CD4-positive, alpha-beta T cell treated with Interferon alpha-2 for 1 hour (primary cell): ENCODE data around the gene AGO4.
"Not testable (repeated sequence)": the region's sequence is repeated elsewhere in the genome, so short reads cannot be mapped to it uniquely, and the experiment has no call there.

Source experiments
- DNase-seq, 2 donors: peaks; one replicate each; pipeline ENCODE4 v3.0.0-alpha.2; 2020 to 2022

AGO4 gene

GRCh38 chr1:35812754-35813153, 4.9 kb downstream of the AGO4 start:
- DNase-seq: not testable (repeated sequence)

- no peak for DNase-seq
These were observed 17.4 kb downstream of the AGO4 start for GRCh38 chr1:35825255-35825654.

DNA sequence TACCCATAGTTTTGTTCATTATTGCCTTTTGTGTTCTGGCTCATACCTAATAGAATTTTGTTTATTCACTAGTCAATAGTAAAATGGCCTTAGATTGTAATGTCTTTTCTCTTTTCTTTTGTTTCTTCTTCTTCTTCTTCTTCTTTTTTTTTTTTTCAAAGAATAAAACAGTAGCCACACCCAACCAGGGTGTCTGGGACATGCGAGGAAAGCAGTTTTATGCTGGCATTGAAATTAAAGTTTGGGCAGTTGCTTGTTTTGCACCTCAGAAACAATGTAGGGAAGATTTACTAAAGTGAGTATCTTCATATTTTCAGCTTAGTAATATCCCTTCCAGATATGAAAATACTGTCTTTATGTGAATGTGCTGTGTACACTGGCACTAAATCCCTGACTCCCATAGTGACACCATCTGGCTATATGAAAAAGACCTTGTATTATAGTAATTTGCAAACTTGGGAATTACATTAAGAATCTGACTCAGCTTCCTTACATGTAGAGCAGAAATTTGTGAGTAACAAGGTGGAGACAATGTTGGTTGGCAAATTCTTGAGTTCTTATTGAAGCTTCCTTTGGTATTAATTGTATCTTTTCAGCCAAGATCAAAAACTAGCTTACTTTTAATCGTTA, 24.6 kb downstream of the AGO4 start:
- DNase-seq: no peak

GRCh38 chr1:35833395-35833794, 25.6 kb downstream of the AGO4 start:
- DNase-seq: no peak

- DNase-seq: no peak
These were observed 26.4 kb downstream of the AGO4 start for GRCh38 chr1:35834218-35834617.

DNA sequence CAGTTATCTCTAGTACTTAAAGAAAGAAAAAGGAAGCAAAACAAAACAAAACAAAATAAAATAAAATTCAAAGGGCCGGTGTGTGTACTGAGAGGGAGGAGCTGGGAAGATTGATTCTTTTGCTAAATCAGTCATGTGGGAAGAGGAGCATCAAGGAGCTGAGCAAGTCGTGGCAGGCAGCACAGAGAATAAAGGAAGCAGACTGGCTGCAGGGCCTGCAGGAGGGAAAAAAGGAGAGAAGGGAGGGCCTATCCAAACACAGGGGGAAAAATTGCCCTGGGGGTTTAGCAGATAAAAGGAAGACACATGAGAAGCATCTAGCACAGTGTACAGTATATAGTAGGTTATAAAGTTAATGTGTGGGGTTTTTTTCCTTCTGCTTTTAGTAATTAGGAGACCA, 27.6 kb downstream of the AGO4 start:
- DNase-seq: no peak

- no peak for DNase-seq
These were observed 28.9 kb downstream of the AGO4 start for GRCh38 chr1:35836734-35837133.

DNA sequence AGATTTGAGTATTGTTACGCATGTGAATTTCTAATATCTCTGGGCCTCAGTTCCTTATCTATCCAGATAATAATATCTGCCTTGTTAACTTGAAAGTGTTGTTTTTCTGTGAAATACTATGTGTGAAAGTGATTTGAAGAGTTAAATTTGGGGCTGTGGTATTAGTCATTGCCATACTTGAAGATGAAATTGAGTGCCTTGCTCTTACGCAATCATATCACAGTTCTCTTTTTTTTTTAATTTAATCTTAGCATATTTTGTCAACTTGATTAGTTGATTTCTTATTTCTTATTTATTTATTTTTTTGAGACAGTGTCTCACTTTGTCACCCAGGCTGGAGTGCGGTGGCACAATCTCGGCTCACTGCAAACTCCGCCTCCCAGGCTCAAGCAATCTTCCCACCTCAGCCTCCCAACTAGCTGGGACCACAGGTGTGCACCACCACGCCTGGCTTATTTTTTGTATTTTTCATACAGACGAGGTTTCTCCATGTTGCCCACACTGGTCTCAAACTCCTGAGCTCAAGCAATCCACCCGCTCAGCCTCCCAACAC, 31.0 kb downstream of the AGO4 start:
- DNase-seq: no peak

DNA sequence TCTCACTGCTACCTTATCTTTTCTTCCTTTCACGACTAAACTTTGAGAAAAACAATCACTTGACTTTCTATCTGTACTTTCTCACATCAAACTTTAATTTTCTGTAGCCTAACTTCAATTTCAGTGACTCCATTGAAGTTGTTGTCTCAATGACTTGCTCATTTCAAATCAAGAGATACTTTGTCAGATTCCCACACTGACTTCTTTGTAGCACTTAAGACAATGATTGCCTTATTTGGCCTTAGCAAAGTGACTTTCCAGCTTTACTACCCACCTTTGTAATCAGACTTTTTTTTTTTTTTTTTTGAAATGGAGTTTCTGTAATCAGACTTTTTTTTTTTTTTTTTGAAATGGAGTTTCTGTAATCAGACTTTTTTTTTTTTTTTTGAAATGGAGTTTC, 37.0 kb downstream of the AGO4 start:
- DNase-seq: no peak

GRCh38 chr1:35845766-35846165, 38.0 kb downstream of the AGO4 start:
- DNase-seq: no peak

GRCh38 chr1:35847935-35848565, 40.2 kb downstream of the AGO4 start:
- DNase-seq: no peak

DNA sequence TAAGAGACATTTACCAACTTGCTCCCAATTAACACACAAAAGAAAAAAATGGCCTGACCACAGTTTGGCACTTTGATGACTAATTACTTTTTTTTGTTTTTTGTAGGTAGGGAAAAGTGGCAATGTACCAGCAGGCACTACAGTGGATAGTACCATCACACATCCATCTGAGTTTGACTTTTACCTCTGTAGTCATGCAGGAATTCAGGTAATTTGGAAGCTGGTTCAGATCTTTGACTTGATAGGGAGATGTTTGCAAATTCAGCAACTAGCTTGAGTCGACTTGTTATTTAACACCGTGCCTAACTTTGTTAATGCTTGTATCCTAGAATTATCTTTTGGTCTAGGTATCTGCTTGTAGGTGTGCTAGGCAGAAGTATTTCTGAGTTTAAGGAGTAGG, 42.2 kb downstream of the AGO4 start:
- DNase-seq: no peak

GRCh38 chr1:35850716-35851115, 42.9 kb downstream of the AGO4 start:
- DNase-seq: no peak

- DNase-seq: no peak
These were observed 43.5 kb downstream of the AGO4 start for GRCh38 chr1:35851132-35851869.

GRCh38 chr1:35852241-35852640, 44.4 kb downstream of the AGO4 start:
- no peak for DNase-seq

GRCh38 chr1:35854989-35855700, 47.3 kb downstream of the AGO4 start:
- DNase-seq: no peak

- DNase-seq: no peak
These were observed 49.1 kb downstream of the AGO4 start for GRCh38 chr1:35856964-35857363.

- no peak for DNase-seq
These were observed 50.0 kb downstream of the AGO4 start for GRCh38 chr1:35857830-35858229.

DNA sequence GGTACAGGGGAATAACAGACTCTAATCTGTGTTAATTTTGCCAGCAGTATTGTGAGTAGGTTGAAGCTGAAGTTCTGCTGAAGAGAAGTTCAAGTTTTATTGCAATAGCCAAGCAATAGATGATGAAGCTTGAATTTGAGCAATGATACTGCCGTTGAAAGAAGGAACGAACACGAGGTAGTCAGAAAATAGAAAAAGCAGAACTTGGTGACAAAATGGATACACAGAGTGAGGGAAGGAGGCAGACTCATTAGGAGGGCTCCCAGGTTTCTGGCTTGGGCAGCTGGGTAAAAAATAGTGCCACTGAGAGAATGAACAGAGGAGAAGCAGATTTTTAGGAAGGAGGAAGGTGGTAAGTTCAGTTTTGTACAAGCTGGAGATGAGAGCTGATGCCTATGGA, 52.9 kb downstream of the AGO4 start:
- no peak for DNase-seq

GRCh38 chr1:35863136-35863535, 55.3 kb downstream of the AGO4 start:
- no peak for DNase-seq

GRCh38 chr1:35863881-35864625, 56.2 kb downstream of the AGO4 start:
- DNase-seq: no peak

DNA sequence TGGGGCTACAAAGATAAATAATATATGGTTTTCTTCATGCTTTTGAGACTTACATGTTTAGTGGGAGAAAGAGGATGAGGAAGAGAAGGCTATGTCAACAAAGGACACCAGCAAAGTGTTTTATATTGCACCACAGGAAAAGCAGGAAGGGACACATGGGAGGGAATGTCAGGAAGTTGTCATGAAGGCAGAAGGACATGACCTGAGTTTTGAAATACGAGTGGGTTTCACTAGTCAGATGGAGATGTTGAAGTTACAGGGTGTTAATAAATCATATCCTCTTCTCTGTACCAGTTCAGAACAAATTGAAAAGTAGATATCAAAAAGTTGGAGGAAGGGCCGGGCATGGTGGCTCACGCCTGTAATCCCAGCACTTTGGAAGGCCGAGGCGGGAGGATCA, 57.0 kb downstream of the AGO4 start:
- DNase-seq: no peak

DNA sequence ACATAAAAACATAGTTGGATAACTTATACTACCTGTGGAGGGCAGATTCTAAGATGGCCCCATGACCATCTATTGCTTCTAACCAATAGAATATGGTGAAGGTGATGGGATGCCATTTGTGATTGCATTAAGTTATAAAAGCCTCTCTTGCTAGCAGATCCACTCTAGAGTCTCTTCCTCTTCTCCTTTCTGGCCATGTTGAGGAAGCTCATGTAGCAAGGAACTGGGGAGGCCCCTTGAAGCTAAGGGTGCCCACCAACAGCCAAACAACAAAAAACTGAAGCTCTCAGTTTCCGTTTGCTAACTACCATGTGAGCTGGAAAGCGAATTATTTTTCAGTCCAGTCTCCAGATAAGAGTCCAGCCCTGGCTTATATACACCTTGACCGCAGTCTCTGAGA, 59.2 kb downstream of the AGO4 start:
- no peak for DNase-seq
